Neuronal stem cell (in vitro differentiated cells): Measurements from ENCODE around the gene EHBP1L1.
A peak's percentile ranks its signal among the peaks of the same experiment; 100 is the strongest.

Experiments used
- DNase-seq: peaks from one replicate; pipeline ENCODE4 v3.0.0-alpha.2; 2013; ENCODE audit warnings: low spot score
- H2AFZ ChIP-seq: one replicate; pipeline ENCODE4 v1.6.1; 2013; ENCODE audit warnings: mild to moderate bottlenecking, low read length, inconsistent platforms
- H2AK5ac ChIP-seq: 2 replicates; pipeline ENCODE4 v1.6.1; 2013; ENCODE audit warnings: low read depth, mild to moderate bottlenecking, inconsistent platforms, low read length, moderate library complexity, mixed read lengths
- H2BK120ac ChIP-seq: 2 replicates; pipeline ENCODE4 v1.6.1; 2013; ENCODE audit warnings: low read depth, mild to moderate bottlenecking, inconsistent platforms, low read length, moderate library complexity, mixed read lengths
- H2BK12ac ChIP-seq: one replicate; pipeline ENCODE4 v1.6.1; 2013; ENCODE audit warnings: low read length, inconsistent platforms
- H2BK15ac ChIP-seq: 2 replicates; pipeline ENCODE4 v1.6.1; 2013; ENCODE audit warnings: mild to moderate bottlenecking, low read length, inconsistent platforms, mixed read lengths
- H2BK5ac ChIP-seq: one replicate; pipeline ENCODE4 v1.6.1; 2013; ENCODE audit warnings: inconsistent platforms, mild to moderate bottlenecking, low read length, moderate library complexity
- H3K14ac ChIP-seq: one replicate; pipeline ENCODE4 v1.6.1; 2013; ENCODE audit warnings: low read length, inconsistent platforms
- H3K18ac ChIP-seq: 2 replicates; pipeline ENCODE4 v1.6.1; 2013; ENCODE audit warnings: low read length, inconsistent platforms
- H3K23ac ChIP-seq: 2 replicates; pipeline ENCODE4 v1.6.1; 2013; ENCODE audit warnings: low read depth, mild to moderate bottlenecking, mixed read lengths, low read length, inconsistent platforms; ENCODE audit not compliant: poor library complexity
- H3K27ac ChIP-seq: replicated peaks from 3 replicates; pipeline ENCODE4 v1.5.1; 2013; ENCODE audit warnings: low read length, inconsistent platforms
- H3K27me3 ChIP-seq, 3 experiments: 2 replicates each; pipeline ENCODE4 v1.6.1; 2013; ENCODE audit warnings: low read length in 3 of 3, mild to moderate bottlenecking in 2 of 3, inconsistent platforms in 1 of 3, low read depth in 1 of 3, mixed read lengths in 1 of 3, moderate library complexity in 1 of 3; ENCODE audit not compliant: control insufficient read depth in 3 of 3, insufficient read depth in 3 of 3
- H3K36me3 ChIP-seq, 2 donors: replicated peaks in 1 of 2; 2 replicates each; pipeline ENCODE4 v1.6.1; 2013; ENCODE audit warnings: low read length in 2 of 2; ENCODE audit not compliant: control insufficient read depth in 2 of 2, insufficient read depth in 2 of 2
- H3K4ac ChIP-seq: 2 replicates; pipeline ENCODE4 v1.6.1; 2013; ENCODE audit warnings: inconsistent platforms, mild to moderate bottlenecking, low read length, moderate library complexity
- H3K4me1 ChIP-seq, 2 donors: 1 replicate in 1 of 2; 2 replicates in 1 of 2; pipeline ENCODE4 v1.6.1; 2013; ENCODE audit warnings: low read length in 2 of 2, low read depth in 1 of 2; ENCODE audit not compliant: control insufficient read depth in 2 of 2, insufficient read depth in 1 of 2
- H3K4me2 ChIP-seq: one replicate; pipeline ENCODE4 v1.6.1; 2013; ENCODE audit warnings: mild to moderate bottlenecking, low read length, inconsistent platforms; ENCODE audit not compliant: insufficient read depth, poor library complexity, severe bottlenecking
- H3K4me3 ChIP-seq, 2 donors: 2 replicates each; pipeline ENCODE4 v1.5.1; 2013; ENCODE audit warnings: low read length in 2 of 2, mild to moderate bottlenecking in 2 of 2, inconsistent platforms in 1 of 2, moderate library complexity in 1 of 2
- H3K79me1 ChIP-seq: one replicate; pipeline ENCODE4 v1.6.1; 2013; ENCODE audit warnings: low read depth, mild to moderate bottlenecking, inconsistent platforms, low read length, moderate library complexity
- H3K9ac ChIP-seq: one replicate; pipeline ENCODE4 v1.6.1; 2013; ENCODE audit warnings: mild to moderate bottlenecking, low read depth, low read length, inconsistent platforms; ENCODE audit not compliant: poor library complexity
- H3K9me3 ChIP-seq, 2 donors: replicated peaks in 1 of 2; 2 replicates each; pipeline versions ENCODE3 to v1.6.1; 2013; ENCODE audit warnings: low read length in 2 of 2, mild to moderate bottlenecking in 2 of 2, inconsistent platforms in 1 of 2, low read depth in 1 of 2, mixed read lengths in 1 of 2, moderate library complexity in 1 of 2; ENCODE audit not compliant: control insufficient read depth in 2 of 2, insufficient read depth in 1 of 2
- H4K8ac ChIP-seq: one replicate; pipeline ENCODE4 v1.6.1; 2013; ENCODE audit warnings: low read depth, mild to moderate bottlenecking, inconsistent platforms, low read length, moderate library complexity
- H4K91ac ChIP-seq: one replicate; pipeline ENCODE4 v1.6.1; 2013; ENCODE audit warnings: low read length, low read depth, mild to moderate bottlenecking, inconsistent platforms; ENCODE audit not compliant: poor library complexity
- WGBS, 2 donors: extraction: QIAGEN DNeasy Blood & Tissue Kit; methylation state at CpG; one replicate each; pipeline ENCODE4 v1.1.7; 2013; ENCODE audit warnings: missing lambda C conversion rate in 2 of 2, mixed read lengths in 1 of 2; ENCODE audit not compliant: insufficient read length in 2 of 2, insufficient replicate concordance in 1 of 2; ENCODE audit errors: extremely low coverage in 2 of 2; 5-methylcytosine and 5-hydroxymethylcytosine counted together

EHBP1L1 gene

DNA sequence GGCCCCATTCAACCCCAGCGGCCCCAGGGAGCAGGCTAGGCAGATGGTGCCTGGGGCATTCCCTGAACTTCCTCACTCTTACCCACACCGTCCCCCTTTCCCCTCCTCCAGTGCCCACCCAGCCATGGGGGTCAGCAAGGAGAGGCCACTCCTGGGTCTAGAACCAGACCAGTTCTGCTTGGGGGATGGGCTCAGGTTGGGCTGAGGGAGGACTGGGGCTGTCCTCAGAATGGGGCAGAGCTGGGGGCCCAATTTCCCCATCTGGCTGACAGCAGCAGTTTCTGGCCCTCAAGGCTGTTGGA lies 38.6 kb upstream of the EHBP1L1 start:
- Histone ChIP-seq H2AK5ac (no peak overlapping the region), H3K36me3 (peaks cover 30 to 59% of the 10 kb centered on the region in 2 donors), H4K8ac (no peak overlapping the region), H2BK15ac (no peak overlapping the region), H3K9me3 (no peaks in the 10 kb centered on the region), H3K4me2 (no peak overlapping the region), H3K18ac (no peak overlapping the region), H3K4me3 (no peak overlapping the region), H3K9ac (no peak overlapping the region), H2AFZ (no peak overlapping the region), H2BK12ac (no peak overlapping the region), H3K27ac (no peak overlapping the region), H3K14ac (no peak overlapping the region), H2BK5ac (no peak overlapping the region), H3K79me1 (peaks cover 3% of the 10 kb centered on the region), H2BK120ac (no peak overlapping the region), H4K91ac (no peak overlapping the region), H3K4ac (no peak overlapping the region), H3K4me1 (peaks cover 0 to 10% of the 10 kb centered on the region in 2 donors), H3K23ac (peak overlapping the region; percentile 65), H3K27me3 (peaks cover 0 to 38% (median 13%) of the 10 kb centered on the region in 3 experiments)
- DNase-seq, result no peak
- no CpG with 5 or more reads among the region's 2 CpGs for WGBS, 2 donors

DNA sequence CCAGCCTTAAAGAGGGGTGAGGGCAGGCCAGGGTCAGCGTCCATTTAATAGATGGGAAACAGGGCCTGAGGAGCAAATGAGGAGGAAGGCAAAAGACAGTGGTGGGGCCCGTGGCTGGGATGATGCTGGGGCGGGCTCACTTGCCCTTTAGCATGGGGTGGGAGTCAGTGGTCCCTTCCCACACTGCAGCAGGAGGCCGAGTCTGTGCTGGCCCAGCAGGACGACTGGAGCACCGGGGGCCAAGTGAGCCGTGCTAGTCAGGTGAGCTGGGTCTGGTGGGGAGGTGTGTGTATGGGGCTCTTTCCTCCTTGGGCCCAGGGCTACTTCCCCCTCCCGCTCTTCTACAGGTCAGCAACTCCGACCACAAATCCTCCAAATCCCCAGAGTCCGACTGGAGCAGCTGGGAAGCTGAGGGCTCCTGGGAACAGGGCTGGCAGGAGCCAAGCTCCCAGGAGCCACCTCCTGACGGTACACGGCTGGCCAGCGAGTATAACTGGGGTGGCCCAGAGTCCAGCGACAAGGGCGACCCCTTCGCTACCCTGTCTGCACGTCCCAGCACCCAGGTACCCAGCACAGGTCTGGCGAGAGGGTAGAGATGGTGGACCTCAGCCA lies 38.1 kb upstream of the EHBP1L1 start:
- H3K36me3 ChIP-seq, result peaks cover 26 to 57% of the 10 kb centered on the region in 2 donors
- WGBS, 2 donors, result no CpG with 5 or more reads among the region's 18 CpGs

DNA sequence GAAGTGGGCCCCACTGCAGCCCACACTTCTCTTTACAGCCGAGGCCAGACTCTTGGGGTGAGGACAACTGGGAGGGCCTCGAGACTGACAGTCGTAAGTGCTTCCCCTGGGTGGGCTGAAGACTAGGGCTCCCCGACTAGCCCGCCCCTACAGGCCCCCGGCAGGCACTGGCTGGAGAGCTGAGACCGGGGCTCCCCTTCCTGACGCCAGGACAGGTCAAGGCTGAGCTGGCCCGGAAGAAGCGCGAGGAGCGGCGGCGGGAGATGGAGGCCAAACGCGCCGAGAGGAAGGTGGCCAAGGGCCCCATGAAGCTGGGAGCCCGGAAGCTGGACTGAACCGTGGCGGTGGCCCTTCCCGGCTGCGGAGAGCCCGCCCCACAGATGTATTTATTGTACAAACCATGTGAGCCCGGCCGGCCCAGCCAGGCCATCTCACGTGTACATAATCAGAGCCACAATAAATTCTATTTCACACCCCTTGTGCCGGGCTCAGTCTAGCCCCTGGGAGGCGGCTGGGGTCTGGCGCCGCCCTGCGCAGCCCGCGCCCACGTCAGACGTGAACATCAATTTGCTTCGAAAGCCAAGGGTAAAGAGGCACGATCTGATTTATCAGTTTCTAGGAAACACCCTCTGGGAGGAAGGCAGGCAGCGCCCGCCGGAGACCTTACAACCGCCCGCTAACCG lies 37.5 kb upstream of the EHBP1L1 start:
- Histone ChIP-seq H3K4ac (no peak overlapping the region), H3K18ac (no peak overlapping the region), H3K4me1 (peaks cover 0 to 10% of the 10 kb centered on the region in 2 donors), H4K8ac (no peak overlapping the region), H3K23ac (peak overlapping the region; percentile 89), H3K4me2 (no peak overlapping the region), H2BK120ac (no peak overlapping the region), H3K36me3 (peaks cover 24 to 54% of the 10 kb centered on the region in 2 donors), H3K4me3 (no peak overlapping the region), H3K79me1 (peaks cover 3% of the 10 kb centered on the region), H2BK15ac (no peak overlapping the region), H3K9ac (no peak overlapping the region), H2AK5ac (peak overlapping the region; percentile 28), H3K14ac (no peak overlapping the region), H3K9me3 (no peaks in the 10 kb centered on the region), H4K91ac (no peak overlapping the region), H2BK12ac (no peak overlapping the region), H3K27me3 (peaks cover 0 to 38% (median 13%) of the 10 kb centered on the region in 3 experiments), H2AFZ (no peak overlapping the region), H2BK5ac (peak overlapping the region; percentile 60), H3K27ac (no peak overlapping the region)
- no peak for DNase-seq
- WGBS, 2 donors, result no CpG with 5 or more reads among the region's 43 CpGs

More for the DNA sequence above, 38.1 kb upstream of the EHBP1L1 start:
- H3K4me3 ChIP-seq, result no peak overlapping the region
- no peak overlapping the region for H3K27ac ChIP-seq
- H3K4me1 ChIP-seq, result peaks cover 0 to 10% of the 10 kb centered on the region in 2 donors
- no peak overlapping the region for H2BK5ac ChIP-seq
- peak overlapping the region; percentile 89 for H3K23ac ChIP-seq
- no peak overlapping the region for H3K9ac ChIP-seq
- H2AFZ ChIP-seq, result no peak overlapping the region
- H4K8ac ChIP-seq, result no peak overlapping the region
- no peak overlapping the region for H3K4me2 ChIP-seq
- H3K79me1 ChIP-seq, result peaks cover 3% of the 10 kb centered on the region
- DNase-seq, result no peak
- no peak overlapping the region for H3K18ac ChIP-seq
- no peak overlapping the region for H3K4ac ChIP-seq
- peaks cover 0 to 38% (median 13%) of the 10 kb centered on the region in 3 experiments for H3K27me3 ChIP-seq
- no peak overlapping the region for H4K91ac ChIP-seq
- no peak overlapping the region for H2BK12ac ChIP-seq
- H2BK120ac ChIP-seq, result no peak overlapping the region
- H2BK15ac ChIP-seq, result no peak overlapping the region
- no peak overlapping the region for H3K14ac ChIP-seq
- peak overlapping the region; percentile 28 for H2AK5ac ChIP-seq
- no peaks in the 10 kb centered on the region for H3K9me3 ChIP-seq

DNA sequence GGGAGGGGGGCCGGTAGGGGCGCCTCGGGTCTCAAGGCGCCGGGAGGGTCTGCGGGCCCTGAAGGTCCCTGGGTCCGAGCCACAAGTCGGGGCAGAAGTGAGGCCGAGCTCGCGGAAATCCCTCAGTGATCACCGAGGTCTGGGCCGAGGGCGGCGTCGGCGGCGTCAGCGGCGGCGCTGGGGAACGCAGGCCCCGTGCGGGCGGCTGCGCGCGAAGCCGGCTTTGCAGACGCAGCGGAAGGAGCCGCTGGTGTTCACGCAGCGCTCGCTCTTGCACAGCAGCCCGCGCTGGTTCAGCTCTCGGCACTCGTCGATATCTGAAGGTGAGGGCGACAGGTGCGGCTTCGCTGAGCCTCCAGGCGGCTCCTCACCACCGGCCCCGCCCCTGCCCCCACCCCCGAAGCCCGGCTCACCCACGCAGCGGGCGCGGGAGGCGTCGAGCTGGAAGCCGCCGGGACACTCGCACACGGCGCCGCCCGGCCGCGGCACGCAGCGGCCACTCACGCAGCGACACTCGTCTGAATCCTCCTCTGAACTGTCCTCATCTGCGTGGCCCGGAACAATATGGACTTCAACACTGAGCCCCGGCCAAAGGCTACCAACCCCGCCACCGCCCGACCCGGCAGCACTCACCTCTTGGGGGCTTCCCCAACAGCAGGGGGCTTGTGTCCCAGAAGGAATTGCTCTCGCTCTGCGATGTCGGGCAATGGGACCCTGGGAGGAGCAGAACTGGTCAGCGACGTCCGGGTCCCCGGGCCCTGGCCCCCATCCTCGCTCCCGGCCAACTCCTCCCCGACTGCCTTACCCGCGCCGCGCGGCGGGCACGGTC lies 36.7 kb upstream of the EHBP1L1 start:
- no peak for DNase-seq
- Histone ChIP-seq H3K27me3 (peaks cover 0 to 38% (median 13%) of the 10 kb centered on the region in 3 experiments), H2BK12ac (peak overlapping the region; percentile 58), H3K4ac (no peak overlapping the region), H2BK120ac (peak overlapping the region; percentile 18), H3K23ac (peak overlapping the region; percentile 73), H3K4me2 (peak overlapping the region; percentile 95), H3K14ac (peak overlapping the region; percentile 71), H2AFZ (no peak overlapping the region), H3K4me3 (peak overlapping the region in 1 of 2 donors; percentile 70), H2BK5ac (peak overlapping the region; percentile 60), H3K27ac (no peak overlapping the region), H4K8ac (no peak overlapping the region), H2AK5ac (peak overlapping the region; percentile 88), H3K9me3 (no peaks in the 10 kb centered on the region), H3K36me3 (peaks cover 24 to 52% of the 10 kb centered on the region in 2 donors), H3K79me1 (peaks cover 5% of the 10 kb centered on the region), H3K4me1 (peaks cover 0 to 10% of the 10 kb centered on the region in 2 donors), H2BK15ac (peak overlapping the region; percentile 92), H3K9ac (peak overlapping the region; percentile 83), H3K18ac (peak overlapping the region; percentile 89), H4K91ac (no peak overlapping the region)
- WGBS, 2 donors, result no CpG with 5 or more reads among the region's 92 CpGs
